Uterus (tissue), 4 donors: ENCODE measurements around the gene LRCOL1. TPM values are rescaled to one million over a fixed set of nuclear protein-coding genes. Genes with fewer than 3 reads are reported as not detected.

Source experiments
- DNase-seq, 2 donors: peaks; one replicate each; pipeline ENCODE4 v3.0.0-alpha.2; 2019 to 2020
- H3K27ac ChIP-seq, 2 donors: fragments of 200-600 bp; sonication (generic); 1 replicate in 1 of 2; 2 replicates in 1 of 2; pipeline ENCODE4 v1.5.1; 2016 to 2018
- H3K27me3 ChIP-seq, 2 donors: fragments of 200-600 bp; sonication (generic); one replicate each; pipeline ENCODE4 v1.5.1; 2018 to 2019; ENCODE audit warnings: control low read depth in 1 of 2
- H3K36me3 ChIP-seq, 2 donors: fragments of 200-600 bp; sonication (generic); one replicate each; pipeline ENCODE4 v1.5.1; 2019; ENCODE audit warnings: control low read depth in 1 of 2
- H3K4me1 ChIP-seq, 2 donors: fragments of 200-600 bp; sonication (generic); one replicate each; pipeline ENCODE4 v1.5.1; 2018 to 2019; ENCODE audit warnings: control low read depth in 1 of 2
- H3K4me3 ChIP-seq, 2 donors: fragments of 200-600 bp; sonication (generic); 1 replicate in 1 of 2; 2 replicates in 1 of 2; pipeline ENCODE4 v1.5.1; 2018 to 2019; ENCODE audit warnings: mild to moderate bottlenecking in 1 of 2
- H3K9me3 ChIP-seq, 2 donors: fragments of 200-600 bp; sonication (generic); one replicate each; pipeline ENCODE4 v1.5.1; 2019; ENCODE audit warnings: control low read depth in 1 of 2
- POLR2A ChIP-seq, 2 donors: fragments of 450-650 bp; IDR thresholded peaks; one replicate each; pipeline ENCODE4 v1.6.1; 2016; ENCODE audit warnings: antibody characterized with exemption in 2 of 2, mild to moderate bottlenecking in 1 of 2, moderate library complexity in 1 of 2
- intact Hi-C: fragments of 100-400 bp; cut with DNase I; formaldehyde crosslinking; loops from one replicate; pipeline ENCODE4 v1.15.1; 2023; ENCODE audit warnings: low total_unique reads
- total RNA-seq, 4 donors: library from RNA; depleted of rRNA in 3 of 4; stranded (reverse); fragments of >200 nt in 3 of 4; gene quantifications; one replicate each; pipeline versions ENCODE4 v1.1.0 to v1.2.4, GENCODE V29; 2014 to 2023
- TF ChIP-seq, protein P1 (sequence below), 4 experiments: fragments of 200-600 bp in 2 of 4; fragments of 450-650 bp in 2 of 4; sonication (generic) in 2 of 4; IDR thresholded peaks; one replicate each; pipeline ENCODE4 v1.5.1; 2016 to 2019; ENCODE audit warnings: antibody characterized with exemption in 4 of 4, mild to moderate bottlenecking in 2 of 4, moderate library complexity in 1 of 4
- donor health status: DM: yes; HTN: yes; CAD: no.

LRCOL1 gene
- total RNA-seq, 4 donors from 2014 or later: 0.79 to 7.1 (median 1.5) TPM; not detected in 1

DNA sequence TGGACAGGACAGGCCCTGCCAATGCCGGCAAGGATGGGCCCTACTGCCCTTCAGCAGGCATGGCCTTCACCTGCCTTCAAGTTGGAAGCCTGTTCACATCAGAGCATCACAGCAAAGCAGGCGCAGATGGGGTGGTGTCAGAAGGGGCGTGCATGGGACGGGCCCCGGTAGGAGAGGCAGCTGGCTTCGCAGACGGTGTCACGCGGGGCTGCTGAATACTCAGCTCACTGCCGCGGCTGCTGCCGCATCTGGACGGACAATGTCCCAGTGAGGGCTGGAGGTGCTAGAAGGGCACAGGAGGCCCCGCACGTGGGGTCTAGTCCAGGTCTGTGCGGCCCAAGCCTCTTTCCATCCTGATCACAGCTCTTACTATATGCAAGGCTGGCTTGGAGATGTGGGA lies 42.1 kb downstream of the LRCOL1 start:
- Histone ChIP-seq H3K4me1 (no peaks in the 10 kb centered on the region), H3K9me3 (no peaks in the 10 kb centered on the region), H3K36me3 (no peaks in the 10 kb centered on the region), H3K4me3 (no peak overlapping the region), H3K27ac (no peak overlapping the region), H3K27me3 (no peaks in the 10 kb centered on the region)
- DNase-seq: no peak
- TF ChIP-seq, protein P1, sequence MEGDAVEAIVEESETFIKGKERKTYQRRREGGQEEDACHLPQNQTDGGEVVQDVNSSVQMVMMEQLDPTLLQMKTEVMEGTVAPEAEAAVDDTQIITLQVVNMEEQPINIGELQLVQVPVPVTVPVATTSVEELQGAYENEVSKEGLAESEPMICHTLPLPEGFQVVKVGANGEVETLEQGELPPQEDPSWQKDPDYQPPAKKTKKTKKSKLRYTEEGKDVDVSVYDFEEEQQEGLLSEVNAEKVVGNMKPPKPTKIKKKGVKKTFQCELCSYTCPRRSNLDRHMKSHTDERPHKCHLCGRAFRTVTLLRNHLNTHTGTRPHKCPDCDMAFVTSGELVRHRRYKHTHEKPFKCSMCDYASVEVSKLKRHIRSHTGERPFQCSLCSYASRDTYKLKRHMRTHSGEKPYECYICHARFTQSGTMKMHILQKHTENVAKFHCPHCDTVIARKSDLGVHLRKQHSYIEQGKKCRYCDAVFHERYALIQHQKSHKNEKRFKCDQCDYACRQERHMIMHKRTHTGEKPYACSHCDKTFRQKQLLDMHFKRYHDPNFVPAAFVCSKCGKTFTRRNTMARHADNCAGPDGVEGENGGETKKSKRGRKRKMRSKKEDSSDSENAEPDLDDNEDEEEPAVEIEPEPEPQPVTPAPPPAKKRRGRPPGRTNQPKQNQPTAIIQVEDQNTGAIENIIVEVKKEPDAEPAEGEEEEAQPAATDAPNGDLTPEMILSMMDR (IDR thresholded peaks at IDR 0.05): no peak
- TF ChIP-seq POLR2A (IDR thresholded peaks at IDR 0.05): no peak
- intact Hi-C loops: no loop called here

DNA sequence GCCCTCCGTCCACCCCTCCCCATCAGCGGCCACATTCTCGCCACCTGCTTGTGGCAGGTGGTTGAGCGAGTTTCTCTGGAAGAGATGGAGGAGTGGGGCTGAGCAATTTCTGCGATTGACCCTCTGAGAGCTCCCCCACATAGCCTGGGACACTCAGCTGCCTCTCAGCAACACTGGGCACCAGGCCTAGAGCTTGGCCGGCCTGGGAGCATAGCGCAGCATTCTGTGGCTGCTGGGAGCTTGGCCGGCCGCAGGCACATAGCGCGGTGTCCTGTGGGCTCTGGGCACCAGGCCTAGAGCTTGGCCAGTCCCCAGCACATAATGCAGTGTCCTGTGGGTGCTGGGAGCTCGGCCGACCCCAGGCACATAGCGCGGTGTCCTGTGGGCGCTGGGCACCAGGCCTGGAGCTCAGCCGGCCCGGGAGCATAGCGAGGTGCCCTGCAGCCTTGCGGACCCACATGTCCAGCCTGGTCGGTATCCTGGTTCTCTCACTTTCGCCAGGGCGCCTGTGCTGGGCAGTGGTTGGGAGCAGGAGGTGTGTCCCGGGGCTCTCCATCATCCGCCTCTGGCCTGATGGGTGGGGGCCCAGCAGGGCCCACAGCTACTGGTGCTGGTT lies 43.8 kb downstream of the LRCOL1 start:
- no peaks in the 10 kb centered on the region for H3K36me3 ChIP-seq
- DNase-seq: no peak
- TF ChIP-seq POLR2A (IDR thresholded peaks at IDR 0.05): no peak
- TF ChIP-seq, protein P1 (IDR thresholded peaks at IDR 0.05): no peak
- H3K4me1 ChIP-seq: no peaks in the 10 kb centered on the region
- H3K4me3 ChIP-seq: no peak overlapping the region
- H3K27me3 ChIP-seq: no peaks in the 10 kb centered on the region
- H3K9me3 ChIP-seq: no peaks in the 10 kb centered on the region
- H3K27ac ChIP-seq: no peak overlapping the region
- intact Hi-C loops: no loop called here

DNA sequence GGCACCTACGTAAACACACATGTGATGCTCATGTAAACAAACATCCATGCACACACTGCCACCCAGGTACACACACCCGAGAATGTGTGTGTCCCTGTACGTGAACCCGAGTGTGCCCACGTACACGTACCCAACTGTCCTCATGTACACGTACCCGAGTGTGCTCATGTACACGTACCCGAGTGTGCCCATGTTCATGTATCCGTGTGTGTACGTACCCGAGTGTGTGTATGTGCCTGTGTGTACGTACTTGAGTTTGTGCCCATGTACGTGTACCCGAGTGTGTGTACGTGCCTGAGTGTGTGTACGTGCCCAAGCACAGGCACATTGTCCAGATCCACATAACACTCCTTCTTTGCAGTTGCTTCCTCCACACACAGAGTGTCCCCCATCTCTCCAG lies 45.0 kb downstream of the LRCOL1 start:
- intact Hi-C loops: no loop called here
- TF ChIP-seq POLR2A (IDR thresholded peaks at IDR 0.05): no peak
- TF ChIP-seq, protein P1 (IDR thresholded peaks at IDR 0.05): no peak
- Histone ChIP-seq H3K9me3 (no peaks in the 10 kb centered on the region), H3K36me3 (no peaks in the 10 kb centered on the region), H3K4me3 (no peak overlapping the region), H3K27me3 (no peaks in the 10 kb centered on the region), H3K4me1 (peaks cover 0 to 5% of the 10 kb centered on the region in 2 donors), H3K27ac (no peak overlapping the region)
- no peak for DNase-seq

DNA sequence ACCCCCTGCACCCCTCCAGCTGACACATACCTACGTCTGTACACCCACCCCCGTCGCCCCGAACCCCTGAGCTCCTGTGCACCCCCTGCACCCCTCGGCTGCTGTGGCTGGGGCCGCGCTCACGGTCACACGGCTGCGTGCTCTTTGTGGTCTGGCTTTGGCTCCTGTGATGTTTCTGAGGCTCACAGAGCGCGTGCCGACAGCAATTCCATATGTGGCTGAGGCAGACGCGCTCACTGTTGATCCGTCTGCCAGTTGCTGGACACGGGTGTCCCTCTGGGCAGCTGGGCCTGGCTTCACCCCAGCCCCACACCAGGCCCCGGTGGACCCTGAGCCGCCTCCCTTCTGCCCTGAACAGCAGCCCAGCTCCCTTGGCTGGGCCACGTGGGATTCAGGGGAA lies 46.5 kb downstream of the LRCOL1 start:
- Histone ChIP-seq H3K27me3 (no peaks in the 10 kb centered on the region), H3K4me1 (peaks cover 0 to 12% of the 10 kb centered on the region in 2 donors), H3K9me3 (no peaks in the 10 kb centered on the region), H3K27ac (no peak overlapping the region), H3K4me3 (no peak overlapping the region), H3K36me3 (no peaks in the 10 kb centered on the region)
- no peak for TF ChIP-seq POLR2A (IDR thresholded peaks at IDR 0.05)
- TF ChIP-seq, protein P1 (IDR thresholded peaks at IDR 0.05): no peak
- no peak for DNase-seq
- intact Hi-C loops: no loop called here

DNA sequence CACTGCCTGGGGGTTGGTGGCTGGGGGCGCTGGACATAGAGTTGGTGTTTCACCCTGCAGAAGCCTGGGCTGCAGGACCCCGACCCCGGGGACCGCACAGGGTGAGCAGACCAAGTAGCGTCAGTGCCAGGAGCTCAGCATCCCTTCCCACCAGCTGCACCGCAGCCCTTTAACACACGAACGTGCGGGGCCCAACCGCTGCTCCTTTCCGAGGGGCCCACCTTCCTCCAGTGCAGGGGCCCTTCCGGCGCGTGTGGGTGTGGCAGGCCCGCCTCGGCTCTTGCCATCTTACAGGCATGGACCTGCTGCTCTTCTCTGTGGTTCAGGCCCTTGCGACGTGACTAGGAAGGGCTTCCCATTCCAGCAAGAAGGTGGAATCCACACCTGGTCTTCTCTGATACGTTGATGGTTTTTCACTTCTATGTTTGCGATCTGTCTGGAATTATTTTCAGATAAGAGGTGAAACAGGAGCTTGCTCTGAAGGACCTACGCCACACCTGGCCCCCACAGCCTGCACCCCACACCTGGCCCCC lies 47.8 kb downstream of the LRCOL1 start:
- H3K4me1 ChIP-seq: peaks cover 0 to 12% of the 10 kb centered on the region in 2 donors
- TF ChIP-seq, protein P1 (IDR thresholded peaks at IDR 0.05): no peak
- no peak for DNase-seq
- no peak overlapping the region for H3K4me3 ChIP-seq
- intact Hi-C loops: no loop called here
- H3K27me3 ChIP-seq: no peaks in the 10 kb centered on the region
- no peaks in the 10 kb centered on the region for H3K36me3 ChIP-seq
- no peak overlapping the region for H3K27ac ChIP-seq
- H3K9me3 ChIP-seq: no peaks in the 10 kb centered on the region
